Thyroid gland (tissue), 4 donors: Measurements from ENCODE around the gene CALB2.

ENCODE experiments used
- POLR2A ChIP-seq, 2 donors: fragments of 450-650 bp; IDR thresholded peaks; one replicate each; pipeline ENCODE4 v1.6.1; 2017; ENCODE audit warnings: antibody characterized with exemption in 2 of 2, mild to moderate bottlenecking in 2 of 2, moderate library complexity in 1 of 2
- TF ChIP-seq, protein P1 (sequence below), 6 experiments: fragments of 200-600 bp in 3 of 6; fragments of 450-650 bp in 3 of 6; sonication (generic) in 3 of 6; IDR thresholded peaks; one replicate each; pipeline ENCODE4 v1.5.1; 2016 to 2019; ENCODE audit warnings: antibody characterized with exemption in 6 of 6, mild to moderate bottlenecking in 2 of 6, inconsistent platforms in 1 of 6, moderate library complexity in 1 of 6

DNA sequence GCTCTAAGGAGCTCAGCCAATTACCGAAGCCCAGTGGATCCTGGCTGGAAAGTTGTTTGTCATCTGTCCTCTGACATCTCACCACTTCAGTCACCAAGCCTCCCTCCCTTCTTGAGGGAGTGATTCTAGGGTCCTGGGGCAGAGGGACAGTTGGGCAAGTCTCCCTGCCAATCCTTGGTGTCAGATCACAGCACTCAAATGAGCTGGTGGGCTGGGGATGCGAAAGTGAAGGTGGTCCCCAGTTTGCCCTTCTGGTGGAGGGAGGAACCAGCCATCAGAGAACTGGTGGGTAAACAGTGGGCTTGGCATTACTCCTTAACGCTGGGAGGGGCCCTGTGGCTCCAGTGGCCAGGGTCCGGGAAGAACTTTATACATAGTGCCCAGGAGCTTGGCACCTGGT is 4.4 kb upstream of the CALB2 start:
- TF ChIP-seq, protein P1, sequence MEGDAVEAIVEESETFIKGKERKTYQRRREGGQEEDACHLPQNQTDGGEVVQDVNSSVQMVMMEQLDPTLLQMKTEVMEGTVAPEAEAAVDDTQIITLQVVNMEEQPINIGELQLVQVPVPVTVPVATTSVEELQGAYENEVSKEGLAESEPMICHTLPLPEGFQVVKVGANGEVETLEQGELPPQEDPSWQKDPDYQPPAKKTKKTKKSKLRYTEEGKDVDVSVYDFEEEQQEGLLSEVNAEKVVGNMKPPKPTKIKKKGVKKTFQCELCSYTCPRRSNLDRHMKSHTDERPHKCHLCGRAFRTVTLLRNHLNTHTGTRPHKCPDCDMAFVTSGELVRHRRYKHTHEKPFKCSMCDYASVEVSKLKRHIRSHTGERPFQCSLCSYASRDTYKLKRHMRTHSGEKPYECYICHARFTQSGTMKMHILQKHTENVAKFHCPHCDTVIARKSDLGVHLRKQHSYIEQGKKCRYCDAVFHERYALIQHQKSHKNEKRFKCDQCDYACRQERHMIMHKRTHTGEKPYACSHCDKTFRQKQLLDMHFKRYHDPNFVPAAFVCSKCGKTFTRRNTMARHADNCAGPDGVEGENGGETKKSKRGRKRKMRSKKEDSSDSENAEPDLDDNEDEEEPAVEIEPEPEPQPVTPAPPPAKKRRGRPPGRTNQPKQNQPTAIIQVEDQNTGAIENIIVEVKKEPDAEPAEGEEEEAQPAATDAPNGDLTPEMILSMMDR (IDR thresholded peaks at IDR 0.05): no peak
- no peak for TF ChIP-seq POLR2A (IDR thresholded peaks at IDR 0.05)
